GM12878 (cell line): ENCODE measurements around the gene NPRL2. TPM values are rescaled to one million over a fixed set of nuclear protein-coding genes. Genes with fewer than 3 reads are reported as not detected.
A peak's percentile ranks its signal among the peaks of the same experiment; 100 is the strongest.

Source experiments
- ATAC-seq: fragments of 200-7000 bp; cut with Tn5 transposase; 3 replicates; pipeline ENCODE4 v1.9.1; 2020; ENCODE audit warnings: mild to moderate bottlenecking, moderate library complexity
- BruUV-seq: library from RNA; stranded (reverse); fragments of 400-500 nt; replicated peaks from 2 replicates; lab custom pipeline; 2021; lab: Mats Ljungman, UMichigan
- CTCF ChIA-PET: fragments of 300-600 bp; sonication (Branson Sonifier 250); formaldehyde crosslinking; extraction: SDS; loops from one replicate; lab custom pipeline; 2021; ENCODE audit warnings: inconsistent platforms; lab: Yijun Ruan, JAX
- POLR2A ChIA-PET: fragments of 350-600 bp; formaldehyde crosslinking; extraction: SDS; loops from one replicate; lab custom pipeline; 2021; ENCODE audit warnings: inconsistent platforms; lab: Charles Lee
- RAD21 ChIA-PET: fragments of 300-600 bp; sonication (Branson Sonifier 250); formaldehyde crosslinking; loops from one replicate; lab custom pipeline; 2023; ENCODE audit warnings: antibody characterized with exemption; ENCODE audit not compliant: unreplicated experiment; lab: Charles Lee
- SMC1A ChIA-PET: fragments of 300-600 bp; sonication (Branson Sonifier 250); formaldehyde crosslinking; loops from one replicate; lab custom pipeline; 2023; ENCODE audit not compliant: unreplicated experiment, uncharacterized antibody; lab: Charles Lee
- DNase-seq: peaks from one replicate; pipeline ENCODE4 v3.0.0-alpha.2; 2011; ENCODE audit warnings: low read depth, low spot score
- FAIRE-seq: peaks from 3 replicates; lab custom pipeline; 2011; peaks lifted over from hg19 to GRCh38; lab: Jason Lieb, UNC
- H2AFZ ChIP-seq: 2 replicates; pipeline ENCODE4 v1.6.0; 2011; ENCODE audit warnings: low read depth, low read length, control low read depth; ENCODE audit not compliant: control insufficient read depth
- H3K27ac ChIP-seq: 2 replicates; pipeline ENCODE4 v1.5.1; 2011; ENCODE audit warnings: control low read depth; ENCODE audit not compliant: control insufficient read depth, insufficient read depth
- H3K27me3 ChIP-seq, 2 experiments: replicated peaks in 1 of 2; 2 replicates each; pipeline versions ENCODE4 v1.6.0 to v1.6.1; 2011; ENCODE audit warnings: low read length in 1 of 2; ENCODE audit not compliant: control insufficient read depth in 2 of 2, insufficient read depth in 2 of 2
- H3K36me3 ChIP-seq, 2 experiments: 2 replicates each; pipeline ENCODE4 v1.5.1; 2011; ENCODE audit warnings: low read length in 1 of 2; ENCODE audit not compliant: control insufficient read depth in 2 of 2, insufficient read depth in 2 of 2
- H3K4me1 ChIP-seq: 2 replicates; pipeline ENCODE4 v1.6.1; 2011; ENCODE audit warnings: mild to moderate bottlenecking, low read length, moderate library complexity, mixed read lengths; ENCODE audit not compliant: control insufficient read depth, insufficient read depth
- H3K4me2 ChIP-seq: 2 replicates; pipeline ENCODE4 v1.6.0; 2011; ENCODE audit warnings: control low read depth; ENCODE audit not compliant: control insufficient read depth, insufficient read depth
- H3K4me3 ChIP-seq: fragments of 200-600 bp; sonication (generic); 2 replicates; pipeline ENCODE4 v1.5.1; 2016
- H3K79me2 ChIP-seq: 2 replicates; pipeline ENCODE4 v1.6.0; 2011; ENCODE audit warnings: low read length; ENCODE audit not compliant: control insufficient read depth, insufficient read depth
- H3K9ac ChIP-seq: 2 replicates; pipeline ENCODE4 v1.8.0; 2011; ENCODE audit warnings: low read length, control low read depth, mixed read lengths; ENCODE audit not compliant: control insufficient read depth, insufficient read depth
- H3K9me3 ChIP-seq: replicated peaks from 3 replicates; pipeline ENCODE4 v1.5.1; 2011; ENCODE audit warnings: mild to moderate bottlenecking, low read length; ENCODE audit not compliant: control insufficient read depth, insufficient read depth
- H4K20me1 ChIP-seq: 2 replicates; pipeline ENCODE4 v1.6.0; 2011; ENCODE audit not compliant: control insufficient read depth, insufficient read depth
- ATF2 ChIP-seq: IDR thresholded peaks from 2 replicates; pipeline ENCODE4 v1.6.1; 2012; ENCODE audit warnings: low read length, inconsistent platforms
- BCL11A ChIP-seq: IDR thresholded peaks from 2 replicates; pipeline ENCODE4 v1.6.1; 2011; ENCODE audit warnings: low read depth, low read length
- CEBPB ChIP-seq, 2 experiments: fragments of 150-350 bp in 1 of 2; IDR thresholded peaks; 2 replicates each; pipeline ENCODE4 v1.6.1; 2012 to 2014; ENCODE audit warnings: low read depth in 2 of 2, low read length in 2 of 2, borderline replicate concordance in 1 of 2, inconsistent platforms in 1 of 2
- E4F1 ChIP-seq: fragments of 450-650 bp; IDR thresholded peaks from 2 replicates; pipeline ENCODE4 v1.6.1; 2018; ENCODE audit warnings: borderline replicate concordance, mild to moderate bottlenecking; ENCODE audit not compliant: partially characterized antibody
- FOXK2 ChIP-seq: fragments of 450-650 bp; IDR thresholded peaks from 2 replicates; pipeline ENCODE4 v1.6.1; 2017; ENCODE audit warnings: mild to moderate bottlenecking, moderate library complexity
- GATAD2B ChIP-seq: fragments of 450-650 bp; conservative IDR thresholded peaks from 2 replicates; pipeline ENCODE4 v1.6.1; 2017; ENCODE audit warnings: low read depth, mild to moderate bottlenecking, moderate library complexity
- HDGF ChIP-seq: fragments of 450-650 bp; IDR thresholded peaks from 2 replicates; pipeline ENCODE4 v1.6.1; 2016; ENCODE audit warnings: antibody characterized with exemption
- IRF4 ChIP-seq: IDR thresholded peaks from 2 replicates; pipeline ENCODE4 v1.6.1; 2011; ENCODE audit warnings: low read depth, low read length
- MYC ChIP-seq: IDR thresholded peaks from 2 replicates; pipeline ENCODE4 v1.6.1; 2011; ENCODE audit warnings: mild to moderate bottlenecking, low read length, moderate library complexity, inconsistent platforms; ENCODE audit not compliant: insufficient read depth, insufficient replicate concordance, insufficient read length, severe bottlenecking
- NFIC ChIP-seq: IDR thresholded peaks from 2 replicates; pipeline ENCODE4 v1.6.1; 2012; ENCODE audit warnings: low read depth, mild to moderate bottlenecking, inconsistent platforms, low read length, moderate library complexity
- NR2C2 ChIP-seq: IDR thresholded peaks from 2 replicates; pipeline ENCODE4 v1.6.1; 2011; ENCODE audit warnings: borderline replicate concordance, low read depth; ENCODE audit not compliant: control insufficient read depth, insufficient read length
- POU2F2 ChIP-seq: IDR thresholded peaks from 3 replicates; pipeline ENCODE4 v1.6.1; 2011; ENCODE audit warnings: low read depth, mild to moderate bottlenecking, low read length, borderline replicate concordance
- SKIL ChIP-seq: fragments of 450-650 bp; IDR thresholded peaks from 2 replicates; pipeline ENCODE4 v1.6.1; 2017; ENCODE audit warnings: mild to moderate bottlenecking, low read depth, inconsistent platforms; ENCODE audit not compliant: poor library complexity, severe bottlenecking
- SMARCA5 ChIP-seq: fragments of 450-650 bp; IDR thresholded peaks from 2 replicates; pipeline ENCODE4 v1.6.1; 2017; ENCODE audit warnings: mild to moderate bottlenecking
- STAT1 ChIP-seq: fragments of 450-650 bp; conservative IDR thresholded peaks from 2 replicates; pipeline ENCODE4 v1.6.1; 2014; ENCODE audit warnings: antibody characterized with exemption, mild to moderate bottlenecking
- WRNIP1 ChIP-seq: IDR thresholded peaks from 2 replicates; pipeline ENCODE4 v1.6.1; 2011; ENCODE audit warnings: low read depth, low read length, improper control_type of control experiment, borderline replicate concordance
- WGBS: methylation state at CpG from one replicate; pipeline ENCODE4 v1.1.6; 2016; ENCODE audit warnings: low lambda C conversion rate; ENCODE audit not compliant: insufficient replicate concordance, insufficient coverage; ENCODE audit errors: missing lambda C conversion rate; 5-methylcytosine and 5-hydroxymethylcytosine counted together
- in situ Hi-C: fragments of 300-500 bp; cut with MboI; formaldehyde crosslinking; loops from 9 replicates; pipeline ENCODE4 v1.14.3; 2018; ENCODE audit warnings: mixed read lengths
- intact Hi-C: fragments of 100-400 bp; cut with micrococcal nuclease; formaldehyde crosslinking; loops from one replicate; pipeline ENCODE4 v1.14.2; 2022; ENCODE audit not compliant: unreplicated experiment
- polyA plus RNA-seq, 11 experiments: library from polyadenylated mRNA; depleted of rRNA in 4 of 11; unstranded in 6 of 11; stranded (reverse) in 5 of 11; fragments of >200 nt; fragmentation: Nextera tagmentation in 4 of 11; fragmentation: Illumina TruSeq in 1 of 11; extraction: Ambion mirVana in 4 of 11; extraction: Trizol in 1 of 11; gene quantifications; 1 replicate in 1 of 11; 2 replicates in 10 of 11; pipeline versions ENCODE4 v1.2.1 to v1.2.3, GENCODE V29; 2011 to 2016; ENCODE audit warnings: inconsistent platforms in 2 of 11, missing spikeins in 2 of 11, low read depth in 1 of 11
- total RNA-seq, 4 experiments: library from RNA; depleted of rRNA in 3 of 4; stranded (reverse); fragments of >200 nt in 3 of 4; fragmentation: Illumina TruSeq in 1 of 4; extraction: Trizol in 1 of 4; gene quantifications; 2 replicates each; pipeline versions ENCODE4 v1.2.1 to v1.2.3, GENCODE V29; 2013 to 2021

The NPRL2 gene
- total and polyA plus RNA-seq, 10 of the 15 experiments (the other 5 are each of a cell fraction or from before 2014, with no cell fraction given): 17.8 to 54.2 (median 32.9) TPM

- TF ChIP-seq ATF2 (no peak), NFIC (no peak), POU2F2 (no peak), FOXK2 (no peak), SMARCA5 (no peak), BCL11A (no peak)
These were observed 6.0 kb upstream of the NPRL2 start (continued) for GRCh38 chr3:50356553-50356952.

GRCh38 chr3:50355829-50356552, 5.4 kb upstream of the NPRL2 start:
- SMC1A ChIA-PET: interaction anchor here (1.7 kb wide), 1 partner anchor 8 kb away, joined by 8 read pairs; no protein-coding TSS in a partner anchor
- RAD21 ChIA-PET: interaction anchor here (1.9 kb wide), 1 partner anchor 19 kb away, joined by 6 read pairs; no protein-coding TSS in a partner anchor
- Histone ChIP-seq H3K36me3 (peaks cover 8 to 26% of the 10 kb centered on the region in 2 experiments; a peak in 2 of 4 replicates), H3K4me2 (peak overlapping the region; percentile 97), H3K9me3 (no peaks in the 10 kb centered on the region), H3K9ac (peak overlapping the region; percentile 44; the same call in 1 of the 2 replicates), H4K20me1 (peaks cover 2% of the 10 kb centered on the region; the same call in 1 of the 2 replicates), H3K4me1 (peaks cover 23% of the 10 kb centered on the region), H3K4me3 (no peak overlapping the region; the same call in 1 of the 2 replicates), H3K27ac (no peak overlapping the region), H2AFZ (no peak overlapping the region), H3K27me3 (no peaks in the 10 kb centered on the region), H3K79me2 (peaks cover 41% of the 10 kb centered on the region)
- in situ Hi-C loops (loop anchor here (10.0 kb wide), 1 partner anchor 1029 kb away; the partner anchor contains the start of gene MANF), intact Hi-C loops (no loop called here)
- DNase-seq (no peak), FAIRE-seq (no peak), ATAC-seq (no peak)
- CTCF ChIA-PET: interaction anchor here (0.5 to 2.9 kb wide), 3 partner anchors 8 to 1109 kb away, joined by 3 to 22 read pairs (median 4); partner anchors contain the start of gene HEMK1
- POLR2A ChIA-PET: interaction anchor here (2.5 kb wide), 1 partner anchor 19 kb away, joined by 8 read pairs; no protein-coding TSS in a partner anchor
- no TSS peak for BruUV-seq
- 81% methylated on average over 5 of the region's 5 CpGs for WGBS
- TF ChIP-seq IRF4 (no peak), MYC (no peak), WRNIP1 (no peak), STAT1 (no peak), CEBPB (IDR thresholded peaks at IDR 0.05; ENCODE audit: borderline replicate concordance in 1 of 2, low read depth in 2 of 2, low read length in 2 of 2) (no peak), NR2C2 (no peak), SKIL (no peak), E4F1 (no peak), GATAD2B (no peak), HDGF (no peak)
